ENCODE measurements around the gene NYAP2.

Gene NYAP2

GRCh38 chr2:225501022-225501421 lies 101.5 kb downstream of the NYAP2 start:
- Mint-ChIP-seq H3K36me3 (ENCODE audit: low read depth) (no peaks in the 10 kb centered on the region), H3K9me3 (no peaks in the 10 kb centered on the region), H3K27ac (no peak overlapping the region), H3K27me3 (ENCODE audit: low read depth) (no peaks in the 10 kb centered on the region), H3K4me1 (peaks cover 20% of the 10 kb centered on the region), H3K4me3 (no peak overlapping the region)
- no peak for TF ChIP-seq CTCF (IDR thresholded peaks at IDR 0.05; ENCODE audit: unreplicated experiment in 3 of 3)

- no peaks in the 10 kb centered on the region for H3K36me3 Mint-ChIP-seq (ENCODE audit: low read depth)
- H3K27ac Mint-ChIP-seq: peak overlapping the region in 2 of 3 experiments; percentile 29 to 83
- no peak overlapping the region for H3K4me3 Mint-ChIP-seq
- TF ChIP-seq CTCF (IDR thresholded peaks at IDR 0.05; ENCODE audit: unreplicated experiment in 3 of 3): no peak
- H3K9me3 Mint-ChIP-seq: no peaks in the 10 kb centered on the region
- peaks cover 19% of the 10 kb centered on the region for H3K4me1 Mint-ChIP-seq
- H3K27me3 Mint-ChIP-seq (ENCODE audit: low read depth): no peaks in the 10 kb centered on the region
Measured at GRCh38 chr2:225502971-225503370, 103.5 kb downstream of the NYAP2 start.

GRCh38 chr2:225510796-225511195 lies 111.3 kb downstream of the NYAP2 start:
- Mint-ChIP-seq H3K4me3 (no peak overlapping the region), H3K27ac (no peak overlapping the region), H3K9me3 (no peaks in the 10 kb centered on the region), H3K27me3 (ENCODE audit: low read depth) (no peaks in the 10 kb centered on the region), H3K36me3 (ENCODE audit: low read depth) (no peaks in the 10 kb centered on the region), H3K4me1 (peaks cover 7% of the 10 kb centered on the region)
- no peak for TF ChIP-seq CTCF (IDR thresholded peaks at IDR 0.05; ENCODE audit: unreplicated experiment in 3 of 3)

- no peak for TF ChIP-seq CTCF (IDR thresholded peaks at IDR 0.05; ENCODE audit: unreplicated experiment in 3 of 3)
- Mint-ChIP-seq H3K36me3 (ENCODE audit: low read depth) (no peaks in the 10 kb centered on the region), H3K4me1 (peaks cover 7% of the 10 kb centered on the region), H3K4me3 (no peak overlapping the region), H3K9me3 (no peaks in the 10 kb centered on the region), H3K27ac (no peak overlapping the region), H3K27me3 (ENCODE audit: low read depth) (no peaks in the 10 kb centered on the region)
Measured at GRCh38 chr2:225512469-225512868, 113.0 kb downstream of the NYAP2 start.

- no peak overlapping the region for H3K4me3 Mint-ChIP-seq
- no peaks in the 10 kb centered on the region for H3K36me3 Mint-ChIP-seq (ENCODE audit: low read depth)
- TF ChIP-seq CTCF (IDR thresholded peaks at IDR 0.05; ENCODE audit: unreplicated experiment in 3 of 3): no peak
- peaks cover 7% of the 10 kb centered on the region for H3K4me1 Mint-ChIP-seq
- no peak overlapping the region for H3K27ac Mint-ChIP-seq
- H3K9me3 Mint-ChIP-seq: no peaks in the 10 kb centered on the region
- no peaks in the 10 kb centered on the region for H3K27me3 Mint-ChIP-seq (ENCODE audit: low read depth)
Measured at GRCh38 chr2:225512876-225513540, 113.5 kb downstream of the NYAP2 start.

- H3K27ac Mint-ChIP-seq: no peak overlapping the region
- peaks cover 7% of the 10 kb centered on the region for H3K4me1 Mint-ChIP-seq
- H3K27me3 Mint-ChIP-seq (ENCODE audit: low read depth): no peaks in the 10 kb centered on the region
- no peaks in the 10 kb centered on the region for H3K9me3 Mint-ChIP-seq
- TF ChIP-seq CTCF (IDR thresholded peaks at IDR 0.05; ENCODE audit: unreplicated experiment in 3 of 3): no peak
- H3K36me3 Mint-ChIP-seq (ENCODE audit: low read depth): no peaks in the 10 kb centered on the region
- H3K4me3 Mint-ChIP-seq: no peak overlapping the region
Measured at GRCh38 chr2:225515033-225515432, 115.5 kb downstream of the NYAP2 start.
